Measurements from ENCODE around the gene KRT14. TPM values are rescaled to one million over a fixed set of nuclear protein-coding genes. Genes with fewer than 3 reads are reported as not detected.

The KRT14 gene
- total RNA-seq, 1 donor from 2014 or later = not detected

DNA sequence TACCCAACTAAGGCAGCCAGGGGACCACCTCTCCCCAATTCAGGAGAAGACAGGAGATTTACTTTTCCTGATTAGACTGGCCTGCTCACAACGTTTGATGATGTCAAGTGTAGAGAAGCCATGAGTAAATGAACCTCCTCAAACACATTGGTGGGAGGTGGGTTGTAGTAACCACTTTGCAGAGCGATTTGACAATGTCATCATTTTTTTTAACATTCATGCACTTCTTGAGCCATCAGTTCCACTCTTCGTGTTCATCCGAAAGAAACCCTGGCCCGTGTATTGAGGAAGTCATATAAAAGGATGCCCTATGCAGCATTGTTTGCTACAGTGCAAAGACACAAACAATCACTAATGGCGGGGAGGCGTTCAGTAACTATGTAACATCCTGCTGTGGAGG is 53.1 kb downstream of the KRT14 start:
- DNase-seq (ENCODE audit: low read depth) = no peak

DNA sequence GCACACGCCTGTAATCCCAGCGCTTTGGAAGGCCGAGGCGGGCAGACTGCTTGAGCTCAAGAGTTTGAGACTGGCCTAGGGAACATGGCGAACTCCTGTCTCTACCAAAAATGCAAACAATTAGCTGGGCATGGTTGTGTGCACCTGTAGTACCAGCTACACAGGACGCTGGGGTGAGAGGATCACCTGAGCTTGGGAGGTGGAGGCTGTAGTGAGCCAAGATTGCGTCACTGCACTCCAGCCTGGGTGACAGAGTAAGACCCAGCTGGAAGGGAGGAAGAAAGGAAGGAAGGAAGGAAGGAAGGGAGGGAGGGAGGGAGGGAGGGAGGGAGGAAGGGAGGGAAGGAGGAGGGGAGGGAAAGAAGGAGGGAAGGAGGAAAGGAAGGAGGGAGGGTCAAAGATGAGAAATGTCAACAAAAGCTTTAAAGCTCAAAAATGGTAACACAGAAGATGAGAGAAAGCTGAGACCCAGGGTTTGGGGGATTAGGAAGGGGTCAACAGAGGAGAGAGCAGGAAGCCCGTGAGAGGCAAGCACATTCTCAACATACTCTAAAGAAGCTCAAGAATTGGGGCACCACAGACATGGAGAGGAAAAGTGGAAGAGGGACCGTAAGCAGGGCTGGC is 53.6 kb downstream of the KRT14 start:
- DNase-seq (ENCODE audit: low read depth) = no peak

Other genes starting within 250 kb of the KRT14 start
- gene KRT33A, start 236.1 kb downstream of the KRT14 start, total RNA-seq = not detected in 2 replicates
- 0.08 TPM in 1 of 2 replicates, not detected in the other for gene KRT33B, start 217.1 kb downstream of the KRT14 start, total RNA-seq
- 0.16 TPM in 1 of 2 replicates, not detected in the other for gene KRT34, start 204.6 kb downstream of the KRT14 start, total RNA-seq
- gene KRT31, start 189.3 kb downstream of the KRT14 start, total RNA-seq = 0.52 and 0.86 TPM in 2 replicates
- gene KRT37, start 162.3 kb downstream of the KRT14 start, total RNA-seq = not detected in 2 replicates
- not detected in 2 replicates for gene KRT38, start 145.9 kb downstream of the KRT14 start, total RNA-seq
- gene KRT32, start 119.5 kb downstream of the KRT14 start, total RNA-seq = not detected in 2 replicates
- not detected in 2 replicates for gene KRT35, start 105.7 kb downstream of the KRT14 start, total RNA-seq
- not detected in 2 replicates for gene KRT36, start 97.0 kb downstream of the KRT14 start, total RNA-seq
- gene KRT13, start 81.3 kb downstream of the KRT14 start, total RNA-seq = not detected in 2 replicates
- gene KRT15, start 68.0 kb downstream of the KRT14 start, total RNA-seq = not detected in 2 replicates
- gene KRT19, start 58.6 kb downstream of the KRT14 start, total RNA-seq = not detected in 2 replicates
- not detected in 2 replicates for gene KRT9, start 14.8 kb downstream of the KRT14 start, total RNA-seq
- gene KRT16, start 25.9 kb upstream of the KRT14 start, total RNA-seq = not detected in 2 replicates
- 0.32 and 2.4 TPM in 2 replicates for gene KRT17, start 37.7 kb upstream of the KRT14 start, total RNA-seq
- gene EIF1, start 102.0 kb upstream of the KRT14 start, total RNA-seq = 78.1 and 112 TPM in 2 replicates
- not detected in 2 replicates for gene GAST, start 125.4 kb upstream of the KRT14 start, total RNA-seq
- gene HAP1, start 147.7 kb upstream of the KRT14 start, total RNA-seq = 0.16 TPM in 1 of 2 replicates, not detected in the other
- gene JUP, start 199.8 kb upstream of the KRT14 start, total RNA-seq = 0.51 and 0.78 TPM in 2 replicates
- gene P3H4, start 225.1 kb upstream of the KRT14 start, total RNA-seq = 98.8 and 115 TPM in 2 replicates
- gene FKBP10, start 226.1 kb upstream of the KRT14 start, total RNA-seq = 164 and 174 TPM in 2 replicates
- 45.4 and 49.2 TPM in 2 replicates for gene NT5C3B, start 249.3 kb upstream of the KRT14 start, total RNA-seq